ENCODE results near the gene SBDS.
"Not testable (repeated sequence)": the region's sequence is repeated elsewhere in the genome, so short reads cannot be mapped to it uniquely, and the experiment has no call there.

SBDS gene

GRCh38 chr7:66994691-66995049 lies 716 bp downstream of the SBDS start:
- not testable (repeated sequence) for DNase-seq

- not testable (repeated sequence) for DNase-seq
Measured at GRCh38 chr7:66994051-66994450, 1.3 kb downstream of the SBDS start.

- DNase-seq = not testable (repeated sequence)
Measured at GRCh38 chr7:66989552-66989951, 5.8 kb downstream of the SBDS start.

GRCh38 chr7:66980336-66980735 lies 15.1 kb downstream of the SBDS start:
- not testable (repeated sequence) for DNase-seq

GRCh38 chr7:66979013-66979412 lies 16.4 kb downstream of the SBDS start:
- DNase-seq = not testable (repeated sequence)

- not testable (repeated sequence) for DNase-seq
Measured at GRCh38 chr7:66978312-66978711, 17.1 kb downstream of the SBDS start.

- DNase-seq = no peak
Measured at GRCh38 chr7:66974986-66975590, 20.3 kb downstream of the SBDS start.

GRCh38 chr7:66970310-66970709 lies 25.1 kb downstream of the SBDS start:
- DNase-seq = no peak

GRCh38 chr7:66969001-66969400 lies 26.4 kb downstream of the SBDS start:
- not testable (repeated sequence) for DNase-seq

GRCh38 chr7:66967029-66967428 lies 28.4 kb downstream of the SBDS start:
- DNase-seq = no peak

GRCh38 chr7:66964411-66964810 lies 31.0 kb downstream of the SBDS start:
- no peak for DNase-seq

GRCh38 chr7:66961096-66961495 lies 34.3 kb downstream of the SBDS start:
- DNase-seq = no peak

GRCh38 chr7:66960192-66960591 lies 35.2 kb downstream of the SBDS start:
- DNase-seq = no peak

GRCh38 chr7:66958538-66959350 lies 36.6 kb downstream of the SBDS start:
- no peak for DNase-seq

- DNase-seq = no peak
Measured at GRCh38 chr7:66957595-66958290, 37.6 kb downstream of the SBDS start.

GRCh38 chr7:66953044-66953427 lies 42.4 kb downstream of the SBDS start:
- DNase-seq = no peak

GRCh38 chr7:66952343-66953043 lies 42.9 kb downstream of the SBDS start:
- DNase-seq = no peak

- no peak for DNase-seq
Measured at GRCh38 chr7:66950763-66951162, 44.6 kb downstream of the SBDS start.

- no peak for DNase-seq
Measured at GRCh38 chr7:66950311-66950710, 45.1 kb downstream of the SBDS start.

GRCh38 chr7:66948480-66949109 lies 46.8 kb downstream of the SBDS start:
- no peak for DNase-seq

GRCh38 chr7:66946545-66946944 lies 48.8 kb downstream of the SBDS start:
- no peak for DNase-seq

GRCh38 chr7:66939325-66939724 lies 56.1 kb downstream of the SBDS start:
- no peak for DNase-seq

GRCh38 chr7:66937940-66938339 lies 57.4 kb downstream of the SBDS start:
- no peak for DNase-seq

Data from NCI-H1436 (cell line).